GM23248 (cell line): ENCODE results near the gene MN1.

Experiments used
- EZH2 ChIP-seq: fragments of 200-600 bp; sonication (generic); IDR thresholded peaks from 2 replicates; pipeline ENCODE4 v1.6.1; 2018; ENCODE audit warnings: antibody characterized with exemption, mild to moderate bottlenecking; ENCODE audit not compliant: insufficient read depth, poor library complexity, severe bottlenecking
- EZH2phosphoT487 ChIP-seq: fragments of 200-600 bp; sonication (generic); IDR thresholded peaks from 2 replicates; pipeline ENCODE4 v1.6.1; 2018; ENCODE audit warnings: antibody characterized with exemption, moderate library complexity, mild to moderate bottlenecking, low read depth; ENCODE audit not compliant: insufficient read depth

DNA sequence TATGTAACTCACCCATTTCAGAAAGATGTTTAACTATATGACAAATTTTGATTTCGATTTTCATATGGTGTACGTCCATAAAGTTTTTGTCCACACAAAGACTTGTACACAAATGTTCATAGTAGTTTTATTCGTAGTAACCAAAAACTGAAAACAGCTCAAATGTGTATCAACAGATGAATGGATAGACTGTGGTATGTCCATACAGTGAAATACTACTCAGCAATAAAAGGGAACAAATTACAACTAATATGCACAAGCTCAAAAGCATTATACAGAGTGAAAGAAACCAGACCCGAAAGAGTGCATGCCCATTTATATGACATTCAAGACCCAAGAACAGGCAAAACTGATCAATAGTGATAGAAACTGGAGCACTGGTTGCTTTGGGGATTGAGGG lies 64.0 kb downstream of the MN1 start:
- TF ChIP-seq EZH2 = no peak
- no peak for TF ChIP-seq EZH2phosphoT487
